ENCODE data around the gene MTREX.

The MTREX gene

DNA sequence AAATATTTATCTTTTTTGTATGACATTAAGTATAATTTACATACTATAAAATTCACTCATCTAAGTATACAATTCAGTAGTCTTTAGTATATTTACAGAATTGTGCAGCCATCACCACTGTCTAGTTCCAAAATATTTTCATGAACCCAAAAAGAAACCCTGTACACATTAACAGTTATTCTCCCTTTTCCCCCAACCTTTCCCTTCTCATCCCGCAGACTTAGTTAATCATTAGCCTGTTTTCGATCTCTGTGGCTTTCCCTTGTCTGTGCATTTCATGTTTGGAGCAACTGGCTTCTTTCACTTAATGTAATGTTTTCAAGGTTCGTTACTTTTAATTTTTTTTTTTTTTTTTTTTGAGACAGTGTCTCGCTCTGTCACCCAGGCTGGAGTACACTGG is 37.5 kb downstream of the MTREX start:
- Histone ChIP-seq H3K9me3 (ENCODE audit: control insufficient read depth in 2 of 2, low read length in 2 of 2) (no peaks in the 10 kb centered on the region), H3K4me3 (ENCODE audit: low read length in 2 of 2) (no peak overlapping the region), H3K4me1 (ENCODE audit: control insufficient read depth, insufficient read depth, low read length) (no peaks in the 10 kb centered on the region), H3K9ac (ENCODE audit: low read length in 2 of 2) (no peak overlapping the region), H3K27me3 (ENCODE audit: control insufficient read depth in 1 of 2, insufficient read depth in 2 of 2, low read length in 2 of 2) (no peaks in the 10 kb centered on the region), H3K36me3 (ENCODE audit: control insufficient read depth in 2 of 2, insufficient read depth in 2 of 2, low read length in 2 of 2) (peaks cover 22 to 31% of the 10 kb centered on the region in 2 donors), H3K27ac (ENCODE audit: low read length) (no peak overlapping the region)

DNA sequence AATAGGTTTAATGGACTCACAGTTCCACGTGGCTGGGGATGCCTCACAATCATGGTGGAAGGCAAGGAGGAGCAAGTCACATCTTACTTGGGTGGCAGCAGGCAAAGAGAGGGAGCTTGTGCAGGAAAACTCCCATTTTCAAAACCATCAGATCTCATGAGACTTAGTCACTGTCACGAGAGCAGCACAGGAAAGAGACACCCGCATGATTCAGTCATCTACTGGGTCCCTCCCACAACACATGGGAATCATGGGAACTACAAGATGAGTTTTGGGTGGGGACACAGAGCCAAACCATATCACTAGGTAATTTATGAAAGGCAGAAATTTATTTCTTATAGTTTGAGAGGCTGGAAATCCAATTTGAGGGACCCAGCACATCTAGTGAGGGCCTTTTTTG is 40.0 kb downstream of the MTREX start:
- H3K9me3 ChIP-seq (ENCODE audit: control insufficient read depth in 2 of 2, low read length in 2 of 2), result no peaks in the 10 kb centered on the region
- H3K27ac ChIP-seq (ENCODE audit: low read length), result no peak overlapping the region
- H3K27me3 ChIP-seq (ENCODE audit: control insufficient read depth in 1 of 2, insufficient read depth in 2 of 2, low read length in 2 of 2), result no peaks in the 10 kb centered on the region
- no peak overlapping the region for H3K4me3 ChIP-seq (ENCODE audit: low read length in 2 of 2)
- H3K36me3 ChIP-seq (ENCODE audit: control insufficient read depth in 2 of 2, insufficient read depth in 2 of 2, low read length in 2 of 2), result peaks cover 22 to 31% of the 10 kb centered on the region in 2 donors
- H3K9ac ChIP-seq (ENCODE audit: low read length in 2 of 2), result no peak overlapping the region
- no peaks in the 10 kb centered on the region for H3K4me1 ChIP-seq (ENCODE audit: control insufficient read depth, insufficient read depth, low read length)

DNA sequence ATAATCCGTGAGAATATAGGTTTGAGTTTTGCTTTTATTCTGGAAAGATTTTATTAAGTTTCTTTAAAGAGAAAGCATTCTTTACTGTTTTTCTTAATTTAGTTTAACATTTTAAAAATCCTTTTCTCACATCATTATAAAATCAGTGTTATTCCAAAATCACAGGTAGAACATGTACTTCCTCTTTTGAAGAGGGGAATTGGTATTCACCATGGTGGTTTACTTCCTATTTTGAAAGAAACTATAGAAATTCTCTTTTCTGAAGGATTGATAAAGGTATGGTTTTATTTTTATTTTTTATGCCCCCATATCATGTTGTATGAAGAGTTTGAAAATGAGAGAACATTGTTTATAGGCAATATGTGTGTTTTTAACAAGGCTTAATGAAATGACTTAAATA is 43.0 kb downstream of the MTREX start:
- Histone ChIP-seq H3K9ac (ENCODE audit: low read length in 2 of 2) (no peak overlapping the region), H3K27ac (ENCODE audit: low read length) (no peak overlapping the region)

DNA sequence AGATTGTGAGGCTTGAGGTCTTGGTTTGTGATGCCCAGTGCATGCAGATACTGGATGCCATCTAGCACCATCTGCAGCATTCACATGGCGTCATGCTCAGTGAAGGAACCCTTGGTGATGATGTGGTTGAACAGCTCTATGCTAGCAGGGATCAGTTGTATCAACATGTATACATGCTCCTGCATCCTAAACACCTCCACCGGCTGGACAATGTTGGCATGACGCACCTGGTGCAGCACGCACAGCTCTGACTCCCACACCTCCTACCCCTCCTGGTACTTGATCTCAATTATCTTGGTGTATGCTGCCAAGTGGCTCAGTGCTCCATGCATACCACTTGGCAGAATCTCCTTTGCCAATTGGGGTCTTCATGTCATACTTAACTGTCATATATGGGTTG is 49.1 kb downstream of the MTREX start:
- no peak overlapping the region for H3K9ac ChIP-seq (ENCODE audit: low read length in 2 of 2)
- no peaks in the 10 kb centered on the region for H3K27me3 ChIP-seq (ENCODE audit: control insufficient read depth in 1 of 2, insufficient read depth in 2 of 2, low read length in 2 of 2)
- no peaks in the 10 kb centered on the region for H3K9me3 ChIP-seq (ENCODE audit: control insufficient read depth in 2 of 2, low read length in 2 of 2)
- peaks cover 37 to 41% of the 10 kb centered on the region in 2 donors for H3K36me3 ChIP-seq (ENCODE audit: control insufficient read depth in 2 of 2, insufficient read depth in 2 of 2, low read length in 2 of 2)
- no peak overlapping the region for H3K4me3 ChIP-seq (ENCODE audit: low read length in 2 of 2)
- H3K27ac ChIP-seq (ENCODE audit: low read length), result no peak overlapping the region
- no peaks in the 10 kb centered on the region for H3K4me1 ChIP-seq (ENCODE audit: control insufficient read depth, insufficient read depth, low read length)

More for the DNA sequence above, 43.0 kb downstream of the MTREX start:
- H3K27me3 ChIP-seq (ENCODE audit: control insufficient read depth in 1 of 2, insufficient read depth in 2 of 2, low read length in 2 of 2), result no peaks in the 10 kb centered on the region
- H3K9me3 ChIP-seq (ENCODE audit: control insufficient read depth in 2 of 2, low read length in 2 of 2), result no peaks in the 10 kb centered on the region
- H3K4me1 ChIP-seq (ENCODE audit: control insufficient read depth, insufficient read depth, low read length), result no peaks in the 10 kb centered on the region
- H3K36me3 ChIP-seq (ENCODE audit: control insufficient read depth in 2 of 2, insufficient read depth in 2 of 2, low read length in 2 of 2), result peaks cover 38 to 45% of the 10 kb centered on the region in 2 donors
- H3K4me3 ChIP-seq (ENCODE audit: low read length in 2 of 2), result no peak overlapping the region

DNA sequence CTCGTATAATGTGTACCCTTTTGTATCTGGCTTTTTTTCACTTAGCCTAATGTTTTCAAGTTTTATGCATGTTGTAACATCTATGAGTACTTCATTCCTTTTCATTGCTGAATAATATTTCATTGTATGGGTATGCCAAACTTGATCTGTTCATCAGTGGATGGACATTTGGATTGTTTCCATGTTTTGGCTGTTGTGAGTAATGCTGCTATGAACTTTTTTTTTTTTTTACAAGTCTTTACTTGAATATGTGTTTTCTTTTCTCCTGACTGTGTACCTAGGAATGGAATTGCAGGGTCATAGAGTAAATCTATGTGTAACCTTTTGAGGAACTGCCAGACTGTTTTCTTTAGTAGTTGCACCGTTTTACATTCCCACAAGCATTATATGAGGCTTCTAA is 52.4 kb downstream of the MTREX start:
- Histone ChIP-seq H3K36me3 (ENCODE audit: control insufficient read depth in 2 of 2, insufficient read depth in 2 of 2, low read length in 2 of 2) (peaks cover 18 to 30% of the 10 kb centered on the region in 2 donors), H3K4me1 (ENCODE audit: control insufficient read depth, insufficient read depth, low read length) (no peaks in the 10 kb centered on the region), H3K27ac (ENCODE audit: low read length) (no peak overlapping the region), H3K4me3 (ENCODE audit: low read length in 2 of 2) (no peak overlapping the region), H3K27me3 (ENCODE audit: control insufficient read depth in 1 of 2, insufficient read depth in 2 of 2, low read length in 2 of 2) (no peaks in the 10 kb centered on the region), H3K9me3 (ENCODE audit: control insufficient read depth in 2 of 2, low read length in 2 of 2) (no peaks in the 10 kb centered on the region), H3K9ac (ENCODE audit: low read length in 2 of 2) (no peak overlapping the region)

DNA sequence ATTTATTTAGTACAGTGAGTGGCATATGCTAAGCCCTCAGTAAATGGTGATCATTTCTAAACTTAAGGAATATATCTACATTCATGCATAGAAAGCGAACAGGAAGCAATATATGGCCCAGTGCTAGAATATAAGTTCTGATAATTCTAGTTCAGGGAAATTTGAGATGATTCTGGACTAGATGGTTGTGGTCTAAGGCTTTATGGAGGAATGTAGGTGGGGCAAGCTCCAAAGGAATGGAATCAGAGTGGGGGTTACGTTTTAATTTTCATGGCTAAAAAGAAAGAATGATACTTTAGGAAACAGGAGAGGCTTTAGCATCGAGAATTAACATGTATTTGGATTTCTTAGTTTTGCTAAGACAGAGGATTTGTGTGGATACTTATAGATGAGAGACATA is 56.1 kb downstream of the MTREX start:
- H3K9me3 ChIP-seq (ENCODE audit: control insufficient read depth in 2 of 2, low read length in 2 of 2), result no peaks in the 10 kb centered on the region
- H3K4me1 ChIP-seq (ENCODE audit: control insufficient read depth, insufficient read depth, low read length), result no peaks in the 10 kb centered on the region
- H3K9ac ChIP-seq (ENCODE audit: low read length in 2 of 2), result no peak overlapping the region
- H3K27ac ChIP-seq (ENCODE audit: low read length), result no peak overlapping the region
- no peaks in the 10 kb centered on the region for H3K27me3 ChIP-seq (ENCODE audit: control insufficient read depth in 1 of 2, insufficient read depth in 2 of 2, low read length in 2 of 2)
- peaks cover 2 to 6% of the 10 kb centered on the region in 2 donors for H3K36me3 ChIP-seq (ENCODE audit: control insufficient read depth in 2 of 2, insufficient read depth in 2 of 2, low read length in 2 of 2)
- no peak overlapping the region for H3K4me3 ChIP-seq (ENCODE audit: low read length in 2 of 2)

DNA sequence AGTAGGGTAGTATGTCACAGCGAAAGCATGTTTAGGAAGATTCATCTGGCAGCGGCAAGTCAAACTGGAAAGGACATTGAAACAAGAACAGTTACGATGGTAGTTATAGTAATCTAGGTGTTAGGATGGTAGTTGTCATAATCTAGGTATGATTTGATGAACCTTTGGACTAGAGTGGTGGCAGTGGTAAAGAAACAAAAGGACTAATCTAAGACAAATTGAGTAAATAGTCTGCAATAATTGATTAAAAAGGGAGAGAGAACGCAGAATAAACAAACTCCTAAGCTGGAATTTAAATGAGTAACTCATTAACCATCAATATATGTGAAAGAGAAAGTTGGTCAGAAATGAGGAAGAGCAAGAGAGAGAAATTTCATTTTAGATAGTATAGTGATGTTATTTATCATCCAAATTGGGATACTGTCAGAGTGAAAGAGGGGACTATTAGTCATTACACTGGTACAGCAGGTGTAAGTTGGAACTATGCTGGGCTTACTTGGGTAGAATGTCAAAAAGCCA is 56.8 kb downstream of the MTREX start:
- H3K4me1 ChIP-seq (ENCODE audit: control insufficient read depth, insufficient read depth, low read length), result no peaks in the 10 kb centered on the region
- no peaks in the 10 kb centered on the region for H3K9me3 ChIP-seq (ENCODE audit: control insufficient read depth in 2 of 2, low read length in 2 of 2)
- peaks cover 2 to 4% of the 10 kb centered on the region in 2 donors for H3K36me3 ChIP-seq (ENCODE audit: control insufficient read depth in 2 of 2, insufficient read depth in 2 of 2, low read length in 2 of 2)
- no peaks in the 10 kb centered on the region for H3K27me3 ChIP-seq (ENCODE audit: control insufficient read depth in 1 of 2, insufficient read depth in 2 of 2, low read length in 2 of 2)
- no peak overlapping the region for H3K9ac ChIP-seq (ENCODE audit: low read length in 2 of 2)
- no peak overlapping the region for H3K27ac ChIP-seq (ENCODE audit: low read length)
- H3K4me3 ChIP-seq (ENCODE audit: low read length in 2 of 2), result no peak overlapping the region

DNA sequence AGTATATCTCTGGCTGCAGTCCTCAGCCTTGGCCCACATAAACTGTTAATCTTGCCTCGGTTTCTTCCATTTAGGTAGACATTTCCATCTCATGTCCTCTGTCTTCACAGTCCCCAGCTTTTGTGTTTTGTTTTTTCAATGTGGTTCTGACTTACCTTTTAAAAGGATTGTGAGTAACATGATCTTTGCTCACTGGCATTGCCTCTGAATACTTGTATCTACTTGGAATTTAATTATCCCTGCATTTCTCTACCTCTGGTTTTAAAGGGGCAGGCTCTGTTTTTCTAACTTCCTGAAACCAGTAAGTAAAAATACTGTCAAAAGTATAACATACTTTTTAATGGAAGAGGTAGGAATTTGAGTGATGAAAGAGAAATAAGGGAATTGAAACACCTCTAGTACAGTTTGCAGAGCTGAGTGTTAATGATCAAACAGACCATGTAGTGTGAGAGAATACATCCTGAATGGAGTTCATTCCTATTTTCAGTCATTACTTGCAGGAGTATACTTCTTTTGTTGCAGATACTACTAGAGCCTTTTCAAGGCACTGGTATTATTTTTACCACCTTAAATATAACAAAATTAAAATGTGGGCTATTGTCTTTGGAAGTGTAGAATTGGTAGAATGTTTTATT is 62.6 kb downstream of the MTREX start:
- Histone ChIP-seq H3K9ac (ENCODE audit: low read length in 2 of 2) (no peak overlapping the region), H3K4me3 (ENCODE audit: low read length in 2 of 2) (no peak overlapping the region), H3K27me3 (ENCODE audit: control insufficient read depth in 1 of 2, insufficient read depth in 2 of 2, low read length in 2 of 2) (no peaks in the 10 kb centered on the region), H3K27ac (ENCODE audit: low read length) (no peak overlapping the region), H3K4me1 (ENCODE audit: control insufficient read depth, insufficient read depth, low read length) (no peaks in the 10 kb centered on the region), H3K36me3 (ENCODE audit: control insufficient read depth in 2 of 2, insufficient read depth in 2 of 2, low read length in 2 of 2) (peaks cover 2 to 10% of the 10 kb centered on the region in 2 donors), H3K9me3 (ENCODE audit: control insufficient read depth in 2 of 2, low read length in 2 of 2) (no peaks in the 10 kb centered on the region)

DNA sequence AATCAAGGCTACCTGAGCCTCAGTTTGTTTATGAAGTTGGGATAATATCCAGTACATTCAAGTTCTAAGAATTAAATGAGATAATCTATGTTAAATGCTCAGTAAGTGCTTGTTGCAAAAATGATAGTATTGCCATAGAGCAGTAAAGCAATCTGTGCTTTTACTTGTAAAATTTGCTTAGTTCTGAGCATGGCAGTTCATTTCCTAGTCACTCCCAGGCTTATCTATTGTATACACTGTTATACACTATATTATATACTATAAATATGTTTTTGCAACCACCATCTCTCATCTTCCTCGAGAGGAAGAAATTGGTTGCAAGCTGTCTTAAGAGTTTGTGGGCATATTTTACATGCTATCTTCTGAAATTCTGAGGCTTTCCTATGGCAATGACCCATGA is 63.4 kb downstream of the MTREX start:
- Histone ChIP-seq H3K4me1 (ENCODE audit: control insufficient read depth, insufficient read depth, low read length) (no peaks in the 10 kb centered on the region), H3K9ac (ENCODE audit: low read length in 2 of 2) (no peak overlapping the region), H3K36me3 (ENCODE audit: control insufficient read depth in 2 of 2, insufficient read depth in 2 of 2, low read length in 2 of 2) (peaks cover 6 to 14% of the 10 kb centered on the region in 2 donors), H3K4me3 (ENCODE audit: low read length in 2 of 2) (no peak overlapping the region), H3K27ac (ENCODE audit: low read length) (no peak overlapping the region), H3K9me3 (ENCODE audit: control insufficient read depth in 2 of 2, low read length in 2 of 2) (no peaks in the 10 kb centered on the region), H3K27me3 (ENCODE audit: control insufficient read depth in 1 of 2, insufficient read depth in 2 of 2, low read length in 2 of 2) (no peaks in the 10 kb centered on the region)

DNA sequence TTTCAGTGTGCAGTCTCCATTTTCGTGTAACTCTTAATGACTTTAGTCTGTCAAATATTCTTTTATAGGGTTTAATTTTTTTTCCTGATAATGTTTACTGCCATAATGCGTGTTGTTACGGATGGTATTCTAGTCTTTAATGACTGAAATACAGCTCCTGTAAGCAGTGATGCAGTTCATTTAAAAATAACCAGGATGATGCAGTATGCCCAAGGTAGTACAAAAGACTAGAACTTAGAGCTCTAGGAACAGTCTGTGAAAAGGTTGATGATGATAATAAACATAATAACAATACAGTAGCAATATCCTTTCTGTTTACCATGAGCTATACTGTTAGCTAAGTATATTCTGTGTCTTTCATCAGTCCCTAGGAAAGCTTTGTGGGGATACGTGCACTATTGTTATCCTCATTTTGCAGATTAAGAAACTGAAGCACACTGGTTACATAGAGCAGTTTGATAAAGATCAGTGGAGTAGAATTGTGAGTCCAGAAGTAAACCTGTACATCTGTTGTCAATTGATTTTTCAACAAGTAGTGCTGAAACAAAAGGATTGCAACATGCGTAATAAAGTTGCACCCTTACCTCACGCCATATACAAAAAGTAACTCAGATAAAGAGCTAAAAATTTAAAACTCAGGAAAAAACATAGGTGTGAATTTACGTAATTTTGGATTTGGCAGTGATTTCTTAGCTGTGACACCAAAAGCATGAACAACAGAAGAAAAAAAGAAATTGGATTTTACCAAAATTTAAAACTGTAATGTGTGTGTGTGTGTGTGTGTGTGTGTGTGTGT is 64.5 kb downstream of the MTREX start:
- Histone ChIP-seq H3K9ac (ENCODE audit: low read length in 2 of 2) (no peak overlapping the region), H3K9me3 (ENCODE audit: control insufficient read depth in 2 of 2, low read length in 2 of 2) (no peaks in the 10 kb centered on the region), H3K27me3 (ENCODE audit: control insufficient read depth in 1 of 2, insufficient read depth in 2 of 2, low read length in 2 of 2) (no peaks in the 10 kb centered on the region), H3K27ac (ENCODE audit: low read length) (no peak overlapping the region), H3K36me3 (ENCODE audit: control insufficient read depth in 2 of 2, insufficient read depth in 2 of 2, low read length in 2 of 2) (peaks cover 6 to 14% of the 10 kb centered on the region in 2 donors), H3K4me3 (ENCODE audit: low read length in 2 of 2) (no peak overlapping the region), H3K4me1 (ENCODE audit: control insufficient read depth, insufficient read depth, low read length) (no peaks in the 10 kb centered on the region)

DNA sequence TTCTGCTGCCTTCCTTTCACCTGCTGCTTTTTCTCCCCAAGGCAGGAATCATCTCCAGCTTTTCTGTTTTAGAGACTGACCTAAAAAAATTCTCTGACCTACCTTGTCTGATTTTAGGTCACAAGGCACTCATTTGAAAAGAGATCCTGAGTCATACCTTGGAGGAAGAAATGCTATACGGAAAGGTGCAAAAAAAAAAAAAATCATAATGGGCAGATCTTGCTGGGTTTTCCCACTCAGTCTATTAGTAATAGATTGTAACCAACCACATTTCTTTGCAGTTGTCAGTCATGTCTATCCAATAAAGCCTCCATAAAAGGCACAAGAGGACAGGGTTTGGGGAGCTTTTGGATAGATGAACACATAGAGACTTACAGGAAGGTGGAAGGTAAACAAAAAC is 70.0 kb downstream of the MTREX start:
- Histone ChIP-seq H3K9ac (ENCODE audit: low read length in 2 of 2) (no peak overlapping the region), H3K9me3 (ENCODE audit: control insufficient read depth in 2 of 2, low read length in 2 of 2) (no peaks in the 10 kb centered on the region), H3K27ac (ENCODE audit: low read length) (no peak overlapping the region), H3K27me3 (ENCODE audit: control insufficient read depth in 1 of 2, insufficient read depth in 2 of 2, low read length in 2 of 2) (no peaks in the 10 kb centered on the region), H3K4me1 (ENCODE audit: control insufficient read depth, insufficient read depth, low read length) (no peaks in the 10 kb centered on the region), H3K4me3 (ENCODE audit: low read length in 2 of 2) (no peak overlapping the region), H3K36me3 (ENCODE audit: control insufficient read depth in 2 of 2, insufficient read depth in 2 of 2, low read length in 2 of 2) (peaks cover 6 to 11% of the 10 kb centered on the region in 2 donors)

All from stomach smooth muscle (tissue), 2 donors.